ENCODE measurements around the gene OR8H2.
"Not testable (repeated sequence)": the region's sequence is repeated elsewhere in the genome, so short reads cannot be mapped to it uniquely, and the experiment has no call there.

OR8H2 gene

DNA sequence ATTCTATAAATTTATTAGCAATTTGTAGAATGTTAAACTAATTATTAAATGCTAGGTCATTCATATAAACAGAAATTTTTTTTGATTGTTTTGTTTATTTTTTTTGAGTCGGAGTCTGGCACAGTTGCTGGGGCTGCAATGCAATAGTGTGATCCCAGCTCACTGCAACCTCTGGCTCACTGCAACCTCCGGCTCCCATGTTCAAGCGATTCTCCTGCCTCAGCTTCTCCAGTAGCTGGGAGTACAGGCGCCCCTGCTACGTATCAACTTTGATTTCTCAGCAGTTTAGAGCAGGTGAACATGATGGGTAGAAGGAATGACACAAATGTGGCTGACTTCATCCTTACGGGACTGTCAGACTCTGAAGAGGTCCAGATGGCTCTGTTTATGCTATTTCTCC lies 18.6 kb downstream of the OR8H2 start, which contains the start of gene OR8H3:
OR8H3 (plus strand) TSS at position 301 of the 400 bp plus-strand sequence; CDS start at position 301, 0 bp downstream.
- no peaks in the 10 kb centered on the region for H3F3A ChIP-seq (ENCODE audit: low read depth)
- H3K4me3 ChIP-seq (ENCODE audit: low read length, poor library complexity, severe bottlenecking), result no peak within 1 kb of the TSS
- H4K20me1 ChIP-seq (ENCODE audit: insufficient read depth, low read length, poor library complexity, severe bottlenecking), result no peaks in the 10 kb centered on the region
- TF ChIP-seq EZH2phosphoT487 (IDR thresholded peaks at IDR 0.05; ENCODE audit: borderline replicate concordance) (no peak), CTCF (conservative IDR thresholded peaks at IDR 0.05; ENCODE audit: low read length) (no peak)
- no peaks in the 10 kb centered on the region for H3K4me1 ChIP-seq (ENCODE audit: insufficient read depth, low read length, poor library complexity, severe bottlenecking)
- H3K27me3 ChIP-seq (ENCODE audit: insufficient read depth, low read length, poor library complexity, severe bottlenecking), result no peaks in the 10 kb centered on the region
- H2AFZ ChIP-seq (ENCODE audit: low read length), result no peak within 1 kb of the TSS
- H3K9me3 ChIP-seq (ENCODE audit: insufficient read depth, low read depth, low read length), result no peaks in the 10 kb centered on the region
- H3K4me2 ChIP-seq (ENCODE audit: low read depth, low read length, poor library complexity, severe bottlenecking), result no peak within 1 kb of the TSS
- no peaks in the 10 kb centered on the region for H3K9me2 ChIP-seq (replicated peaks; ENCODE audit: low read depth, low read length)
- no peaks in the 10 kb centered on the region for H3K79me2 ChIP-seq (ENCODE audit: insufficient read depth, low read length)
- no peaks in the 10 kb centered on the region for H3K36me3 ChIP-seq (ENCODE audit: insufficient read depth, low read length)
- H3K9ac ChIP-seq (ENCODE audit: low read depth, low read length, poor library complexity, severe bottlenecking), result no peak within 1 kb of the TSS

GRCh38 chr11:56140151-56140661 lies 36.7 kb downstream of the OR8H2 start, which contains the start of gene OR8J3:
OR8J3 (minus strand) TSS chr11:56140201; CDS start chr11:56137718, 2,483 bp downstream.
- Histone ChIP-seq H3K9me2 (replicated peaks; ENCODE audit: low read depth, low read length) (no peaks in the 10 kb centered on the region), H3K79me2 (ENCODE audit: insufficient read depth, low read length) (no peaks in the 10 kb centered on the region), H3F3A (ENCODE audit: low read depth) (no peaks in the 10 kb centered on the region), H3K9me3 (ENCODE audit: insufficient read depth, low read depth, low read length) (no peaks in the 10 kb centered on the region), H3K4me1 (ENCODE audit: insufficient read depth, low read length, poor library complexity, severe bottlenecking) (no peaks in the 10 kb centered on the region), H2AFZ (ENCODE audit: low read length) (no peak within 1 kb of the TSS), H3K36me3 (ENCODE audit: insufficient read depth, low read length) (no peaks in the 10 kb centered on the region), H3K4me3 (ENCODE audit: low read length, poor library complexity, severe bottlenecking) (no peak within 1 kb of the TSS), H4K20me1 (ENCODE audit: insufficient read depth, low read length, poor library complexity, severe bottlenecking) (no peaks in the 10 kb centered on the region), H3K4me2 (ENCODE audit: low read depth, low read length, poor library complexity, severe bottlenecking) (no peak within 1 kb of the TSS), H3K9ac (ENCODE audit: low read depth, low read length, poor library complexity, severe bottlenecking) (no peak within 1 kb of the TSS), H3K27me3 (ENCODE audit: insufficient read depth, low read length, poor library complexity, severe bottlenecking) (no peaks in the 10 kb centered on the region)
- TF ChIP-seq EZH2phosphoT487 (IDR thresholded peaks at IDR 0.05; ENCODE audit: borderline replicate concordance) (no peak), CTCF (conservative IDR thresholded peaks at IDR 0.05; ENCODE audit: low read length) (no peak)

- H3K4me2 ChIP-seq (ENCODE audit: low read depth, low read length, poor library complexity, severe bottlenecking); H3K4me1 ChIP-seq (ENCODE audit: insufficient read depth, low read length, poor library complexity, severe bottlenecking); H4K20me1 ChIP-seq (ENCODE audit: insufficient read depth, low read length, poor library complexity, severe bottlenecking); H3K9ac ChIP-seq (ENCODE audit: low read depth, low read length, poor library complexity, severe bottlenecking); H3K9me3 ChIP-seq (ENCODE audit: insufficient read depth, low read depth, low read length); H3K4me3 ChIP-seq (ENCODE audit: low read length, poor library complexity, severe bottlenecking); H3K36me3 ChIP-seq (ENCODE audit: insufficient read depth, low read length); H2AFZ ChIP-seq (ENCODE audit: low read length); H3F3A ChIP-seq (ENCODE audit: low read depth); H3K9me2 ChIP-seq (replicated peaks; ENCODE audit: low read depth, low read length); H3K79me2 ChIP-seq (ENCODE audit: insufficient read depth, low read length); H3K27me3 ChIP-seq (ENCODE audit: insufficient read depth, low read length, poor library complexity, severe bottlenecking): not testable (repeated sequence)
Observed at GRCh38 chr11:56143681-56144080, 40.2 kb downstream of the OR8H2 start.

DNA sequence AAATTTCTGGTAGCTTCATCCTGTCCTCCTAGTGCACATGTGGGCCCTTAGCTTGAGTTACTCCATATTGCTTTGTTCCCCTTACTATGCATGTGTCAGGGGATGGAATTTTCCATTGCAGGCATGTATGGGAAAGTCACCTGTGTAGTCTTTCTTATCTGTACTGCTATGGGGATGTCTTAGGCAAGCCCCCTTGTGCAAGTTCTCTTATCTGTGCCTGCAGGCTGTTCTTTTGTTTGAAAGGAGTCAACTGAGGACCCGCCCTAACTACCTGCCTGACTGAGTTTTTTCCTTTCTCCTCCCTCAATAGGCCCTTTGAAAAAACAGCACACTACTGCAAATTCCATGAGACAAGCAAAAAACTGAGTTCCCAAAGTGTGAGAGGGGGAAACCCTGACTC lies 47.9 kb downstream of the OR8H2 start:
- Histone ChIP-seq H3K27me3 (ENCODE audit: insufficient read depth, low read length, poor library complexity, severe bottlenecking) (no peaks in the 10 kb centered on the region), H3F3A (ENCODE audit: low read depth) (no peaks in the 10 kb centered on the region), H3K4me1 (ENCODE audit: insufficient read depth, low read length, poor library complexity, severe bottlenecking) (no peaks in the 10 kb centered on the region), H3K4me2 (ENCODE audit: low read depth, low read length, poor library complexity, severe bottlenecking) (no peak overlapping the region), H3K9me3 (ENCODE audit: insufficient read depth, low read depth, low read length) (no peaks in the 10 kb centered on the region), H4K20me1 (ENCODE audit: insufficient read depth, low read length, poor library complexity, severe bottlenecking) (no peaks in the 10 kb centered on the region), H3K4me3 (ENCODE audit: low read length, poor library complexity, severe bottlenecking) (no peak overlapping the region), H2AFZ (ENCODE audit: low read length) (no peak overlapping the region), H3K9ac (ENCODE audit: low read depth, low read length, poor library complexity, severe bottlenecking) (no peak overlapping the region), H3K79me2 (ENCODE audit: insufficient read depth, low read length) (no peaks in the 10 kb centered on the region), H3K36me3 (ENCODE audit: insufficient read depth, low read length) (no peaks in the 10 kb centered on the region), H3K9me2 (replicated peaks; ENCODE audit: low read depth, low read length) (no peaks in the 10 kb centered on the region)
- TF ChIP-seq EZH2phosphoT487 (IDR thresholded peaks at IDR 0.05; ENCODE audit: borderline replicate concordance) (no peak), CTCF (conservative IDR thresholded peaks at IDR 0.05; ENCODE audit: low read length) (no peak)
